Activated CD8-positive, alpha-beta T cell treated with anti-CD3 and anti-CD28 coated beads for 36 hours (primary cell): ENCODE measurements around the gene PBRM1. TPM values are rescaled to one million over a fixed set of nuclear protein-coding genes. Genes with fewer than 3 reads are reported as not detected.

ENCODE experiments used
- ATAC-seq: fragments of 200-7000 bp; cut with Tn5 transposase; one replicate; pipeline ENCODE4 v1.10.0; 2021; ENCODE audit warnings: mild to moderate bottlenecking, moderate library complexity
- CTCF ChIA-PET: fragments of 350-600 bp; sonication (Branson Sonifier 250); formaldehyde crosslinking; loops from one replicate; lab custom pipeline; 2021; ENCODE audit warnings: antibody characterized with exemption; lab: Charles Lee
- POLR2A ChIA-PET: fragments of 350-600 bp; sonication (Branson Sonifier 250); formaldehyde crosslinking; loops from one replicate; lab custom pipeline; 2021; ENCODE audit warnings: antibody characterized with exemption; lab: Charles Lee
- DNase-seq: peaks from one replicate; pipeline ENCODE4 v3.0.0-alpha.2; 2020
- H3K27ac Mint-ChIP-seq: one replicate; pipeline ENCODE4 v1.8.0; 2021; ENCODE audit warnings: mild to moderate bottlenecking, mixed read lengths
- H3K27me3 Mint-ChIP-seq: one replicate; pipeline ENCODE4 v1.8.0; 2021; ENCODE audit warnings: mixed read lengths
- H3K36me3 Mint-ChIP-seq: one replicate; pipeline ENCODE4 v1.8.0; 2021; ENCODE audit warnings: low read depth, mixed read lengths
- H3K4me1 Mint-ChIP-seq: one replicate; pipeline ENCODE4 v1.8.0; 2021; ENCODE audit warnings: low read depth, mixed read lengths
- H3K4me3 Mint-ChIP-seq: one replicate; pipeline ENCODE4 v1.8.0; 2021; ENCODE audit warnings: mild to moderate bottlenecking, moderate library complexity, mixed read lengths
- H3K9me3 Mint-ChIP-seq: one replicate; pipeline ENCODE4 v1.8.0; 2021; ENCODE audit warnings: mixed read lengths
- CTCF ChIP-seq: fragments of 200-600 bp; IDR thresholded peaks from one replicate; pipeline ENCODE4 v1.8.0; 2022; ENCODE audit warnings: antibody characterized with exemption, mild to moderate bottlenecking
- intact Hi-C: fragments of 100-400 bp; cut with micrococcal nuclease; formaldehyde crosslinking; loops from one replicate; pipeline ENCODE4 v1.10.0; 2022
- total RNA-seq, 2 experiments: library from RNA; stranded (reverse); gene quantifications; one replicate each; pipeline ENCODE4 v1.2.3, GENCODE V29; 2021

PBRM1 gene
- total RNA-seq, 2 experiments from 2014 or later = 55.9 to 56.1 TPM

GRCh38 chr3:52574056-52574965, 111.4 kb downstream of the PBRM1 start:
- ChIA-PET CTCF (interaction anchor here (1.2 to 1.6 kb wide), 2 partner anchors 12 to 114 kb away, joined by 4 read pairs; no protein-coding TSS in a partner anchor), POLR2A (interaction anchor here (0.8 kb wide), 1 partner anchor 12 kb away, joined by 3 read pairs; no protein-coding TSS in a partner anchor)
- DNase-seq = no peak
- Mint-ChIP-seq H3K27ac (peak overlapping the region; percentile 22), H3K4me3 (no peak overlapping the region), H3K9me3 (no peaks in the 10 kb centered on the region), H3K27me3 (no peaks in the 10 kb centered on the region), H3K4me1 (no peaks in the 10 kb centered on the region), H3K36me3 (peaks cover 42% of the 10 kb centered on the region)
- no peak for TF ChIP-seq CTCF
- intact Hi-C loops = no loop called here
- ATAC-seq = no peak

- Mint-ChIP-seq H3K36me3 (peaks cover 30% of the 10 kb centered on the region), H3K9me3 (no peaks in the 10 kb centered on the region), H3K4me3 (no peak overlapping the region), H3K27me3 (no peaks in the 10 kb centered on the region), H3K4me1 (no peaks in the 10 kb centered on the region), H3K27ac (no peak overlapping the region)
- DNase-seq (no peak), ATAC-seq (no peak)
- CTCF ChIA-PET = no interaction called here
- intact Hi-C loops = no loop called here
- POLR2A ChIA-PET = interaction anchor here (0.7 kb wide), 1 partner anchor 100 kb away, joined by 3 read pairs; no protein-coding TSS in a partner anchor
- TF ChIP-seq CTCF = no peak
These were observed 113.5 kb downstream of the PBRM1 start for GRCh38 chr3:52572221-52572620.

GRCh38 chr3:52570076-52570475, 115.6 kb downstream of the PBRM1 start:
- no peaks in the 10 kb centered on the region for H3K27me3 Mint-ChIP-seq
- POLR2A ChIA-PET = interaction anchor here (0.8 kb wide), 1 partner anchor 13 kb away, joined by 3 read pairs; no protein-coding TSS in a partner anchor

GRCh38 chr3:52568069-52568468, 117.6 kb downstream of the PBRM1 start:
- intact Hi-C loops = no loop called here
- CTCF ChIA-PET = interaction anchor here (0.7 kb wide), 1 partner anchor 337 kb away, joined by 3 read pairs; no protein-coding TSS in a partner anchor
- Mint-ChIP-seq H3K27ac (no peak overlapping the region), H3K27me3 (no peaks in the 10 kb centered on the region), H3K4me3 (no peak overlapping the region), H3K36me3 (peaks cover 14% of the 10 kb centered on the region), H3K9me3 (no peaks in the 10 kb centered on the region), H3K4me1 (no peaks in the 10 kb centered on the region)
- POLR2A ChIA-PET = no interaction called here
- TF ChIP-seq CTCF = no peak
- DNase-seq = no peak
- ATAC-seq = no peak

More at GRCh38 chr3:52570076-52570475, 115.6 kb downstream of the PBRM1 start:
- CTCF ChIA-PET = no interaction called here
- no peak for TF ChIP-seq CTCF
- Mint-ChIP-seq H3K9me3 (no peaks in the 10 kb centered on the region), H3K4me3 (no peak overlapping the region), H3K27ac (no peak overlapping the region), H3K36me3 (peaks cover 17% of the 10 kb centered on the region), H3K4me1 (no peaks in the 10 kb centered on the region)
- intact Hi-C loops = no loop called here
- DNase-seq (no peak), ATAC-seq (no peak)

- ATAC-seq (no peak), DNase-seq (no peak)
- no peak for TF ChIP-seq CTCF
- H3K27me3 Mint-ChIP-seq = no peaks in the 10 kb centered on the region
- H3K9me3 Mint-ChIP-seq = no peaks in the 10 kb centered on the region
- intact Hi-C loops = no loop called here
- H3K27ac Mint-ChIP-seq = no peak overlapping the region
- ChIA-PET POLR2A (no interaction called here), CTCF (no interaction called here)
- H3K4me1 Mint-ChIP-seq = no peaks in the 10 kb centered on the region
- peaks cover 36% of the 10 kb centered on the region for H3K36me3 Mint-ChIP-seq
- no peak overlapping the region for H3K4me3 Mint-ChIP-seq
These were observed 121.7 kb downstream of the PBRM1 start for GRCh38 chr3:52563984-52564383.
